ENCODE measurements around the gene PPP3CA. TPM values are rescaled to one million over a fixed set of nuclear protein-coding genes. Genes with fewer than 3 reads are reported as not detected.

Gene PPP3CA
- total and polyA plus RNA-seq, 3 donors from 2014 or later, result 19.1 to 44.5 (median 39.1) TPM

DNA sequence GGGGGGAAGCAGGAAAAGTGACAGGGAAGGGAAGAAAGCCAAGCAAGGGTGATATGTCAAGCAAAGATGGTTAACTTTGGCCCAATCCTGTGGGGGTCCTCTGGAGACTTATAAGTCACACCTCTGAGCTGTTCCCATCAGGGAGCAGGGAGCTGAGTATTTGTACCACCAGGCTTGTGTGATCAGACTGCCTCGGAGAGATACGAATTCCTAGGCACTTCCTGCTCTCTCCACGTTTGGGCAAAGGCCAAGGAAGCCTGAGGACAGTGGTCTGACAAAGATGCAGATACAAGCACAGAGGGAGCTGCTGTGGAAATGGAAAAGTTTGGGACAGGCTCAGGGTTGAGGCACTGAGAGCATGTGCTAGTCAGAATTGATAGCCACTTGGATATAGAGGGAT is 10.4 kb upstream of the PPP3CA start:
- WGBS, 2 donors, result 58 to 59% methylated on average over 3 of the region's 3 CpGs
- no peaks in the 10 kb centered on the region for H3K4me1 ChIP-seq

DNA sequence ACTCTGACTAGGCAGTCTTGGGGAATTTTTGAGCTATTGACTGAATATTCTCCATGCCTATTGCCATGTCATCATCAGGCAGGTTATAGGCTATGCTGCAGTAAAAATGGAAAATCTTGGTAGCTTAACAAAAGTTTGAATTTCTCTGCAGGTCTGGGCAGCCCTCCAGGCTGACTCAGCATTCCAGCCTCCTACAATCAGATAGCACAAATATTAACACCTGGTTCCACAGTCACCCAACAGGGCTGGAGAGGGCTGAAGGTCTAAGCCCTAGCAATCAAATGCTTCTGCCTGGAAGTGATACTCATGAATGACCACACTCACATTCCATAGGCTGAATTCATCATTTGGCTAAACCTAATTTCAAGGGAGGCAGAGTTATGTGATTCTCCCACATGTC is 9.6 kb upstream of the PPP3CA start:
- H3K27me3 ChIP-seq, result no peaks in the 10 kb centered on the region
- DNase-seq, result no peak

More for the DNA sequence above, 10.4 kb upstream of the PPP3CA start:
- TF ChIP-seq, protein P1, sequence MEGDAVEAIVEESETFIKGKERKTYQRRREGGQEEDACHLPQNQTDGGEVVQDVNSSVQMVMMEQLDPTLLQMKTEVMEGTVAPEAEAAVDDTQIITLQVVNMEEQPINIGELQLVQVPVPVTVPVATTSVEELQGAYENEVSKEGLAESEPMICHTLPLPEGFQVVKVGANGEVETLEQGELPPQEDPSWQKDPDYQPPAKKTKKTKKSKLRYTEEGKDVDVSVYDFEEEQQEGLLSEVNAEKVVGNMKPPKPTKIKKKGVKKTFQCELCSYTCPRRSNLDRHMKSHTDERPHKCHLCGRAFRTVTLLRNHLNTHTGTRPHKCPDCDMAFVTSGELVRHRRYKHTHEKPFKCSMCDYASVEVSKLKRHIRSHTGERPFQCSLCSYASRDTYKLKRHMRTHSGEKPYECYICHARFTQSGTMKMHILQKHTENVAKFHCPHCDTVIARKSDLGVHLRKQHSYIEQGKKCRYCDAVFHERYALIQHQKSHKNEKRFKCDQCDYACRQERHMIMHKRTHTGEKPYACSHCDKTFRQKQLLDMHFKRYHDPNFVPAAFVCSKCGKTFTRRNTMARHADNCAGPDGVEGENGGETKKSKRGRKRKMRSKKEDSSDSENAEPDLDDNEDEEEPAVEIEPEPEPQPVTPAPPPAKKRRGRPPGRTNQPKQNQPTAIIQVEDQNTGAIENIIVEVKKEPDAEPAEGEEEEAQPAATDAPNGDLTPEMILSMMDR (IDR thresholded peaks at IDR 0.05), result no peak
- TF ChIP-seq POLR2A (IDR thresholded peaks at IDR 0.05), result no peak
- no peak for DNase-seq
- intact Hi-C loops (cut with DNase I; ENCODE audit: low total_unique reads), result no loop called here
- Histone ChIP-seq H3K9me3 (no peaks in the 10 kb centered on the region), H3K4me3 (no peak overlapping the region), H3K36me3 (ENCODE audit: low read depth, missing control alignments) (no peaks in the 10 kb centered on the region), H3K27ac (no peak overlapping the region), H3K27me3 (no peaks in the 10 kb centered on the region)

DNA sequence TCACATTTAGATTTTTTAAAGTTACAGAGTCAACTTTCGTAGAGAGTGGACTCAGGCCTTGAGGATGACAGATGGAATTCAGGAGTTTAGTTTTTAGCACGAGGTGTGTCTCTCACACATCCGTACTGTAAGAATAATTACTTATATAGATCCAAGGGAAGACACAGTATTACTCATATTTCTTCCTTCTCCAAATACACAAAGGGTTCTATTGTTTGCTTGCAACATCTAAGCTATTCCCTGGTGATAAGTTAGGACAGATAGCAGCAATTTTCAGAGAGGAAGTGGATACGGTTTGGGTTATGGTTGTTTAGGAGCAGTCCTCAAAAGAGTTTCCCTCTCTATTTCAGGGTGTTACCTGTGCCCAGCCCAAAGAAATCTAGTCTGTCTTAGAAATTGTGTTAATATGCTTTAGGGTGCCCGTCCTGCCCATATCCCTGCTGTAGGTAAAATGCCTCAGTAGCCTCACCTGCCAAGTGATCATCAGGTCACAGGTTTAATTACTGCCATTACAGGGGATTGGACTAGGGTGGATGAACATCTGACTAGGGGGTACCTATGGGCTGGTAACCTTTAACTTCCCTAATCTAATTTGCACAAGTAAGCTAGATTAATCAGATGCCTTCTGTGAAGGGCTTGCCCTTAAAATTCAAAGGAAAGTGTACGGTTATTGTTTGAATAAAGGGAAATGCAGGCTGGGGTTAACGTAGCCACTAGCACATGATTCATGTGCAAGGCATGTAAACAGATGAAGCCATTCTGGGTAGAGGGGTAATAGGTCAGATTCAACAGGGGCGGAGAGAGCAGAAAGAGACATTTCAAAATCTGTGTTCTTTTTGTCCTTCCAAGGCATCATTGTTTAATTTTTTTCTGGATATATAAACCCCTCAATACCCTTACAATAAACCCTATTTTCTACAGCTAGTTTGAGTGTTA is 8.7 kb upstream of the PPP3CA start:
- 73 to 78% methylated on average over 8 of the region's 8 CpGs for WGBS, 2 donors
- intact Hi-C loops (cut with DNase I; ENCODE audit: low total_unique reads), result no loop called here
- no peaks in the 10 kb centered on the region for H3K9me3 ChIP-seq
- no peaks in the 10 kb centered on the region for H3K27me3 ChIP-seq
- H3K36me3 ChIP-seq (ENCODE audit: low read depth, missing control alignments), result no peaks in the 10 kb centered on the region
- TF ChIP-seq, protein P1 (IDR thresholded peaks at IDR 0.05), result no peak
- no peak for TF ChIP-seq POLR2A (IDR thresholded peaks at IDR 0.05)
- no peak overlapping the region for H3K27ac ChIP-seq
- H3K4me1 ChIP-seq, result no peaks in the 10 kb centered on the region
- no peak for DNase-seq
- H3K4me3 ChIP-seq, result no peak overlapping the region

More for the DNA sequence above, 9.6 kb upstream of the PPP3CA start:
- TF ChIP-seq, protein P1 (IDR thresholded peaks at IDR 0.05), result no peak
- no peak for TF ChIP-seq POLR2A (IDR thresholded peaks at IDR 0.05)
- Histone ChIP-seq H3K9me3 (no peaks in the 10 kb centered on the region), H3K4me3 (no peak overlapping the region), H3K4me1 (no peaks in the 10 kb centered on the region), H3K27ac (no peak overlapping the region), H3K36me3 (ENCODE audit: low read depth, missing control alignments) (no peaks in the 10 kb centered on the region)
- intact Hi-C loops (cut with DNase I; ENCODE audit: low total_unique reads), result no loop called here

DNA sequence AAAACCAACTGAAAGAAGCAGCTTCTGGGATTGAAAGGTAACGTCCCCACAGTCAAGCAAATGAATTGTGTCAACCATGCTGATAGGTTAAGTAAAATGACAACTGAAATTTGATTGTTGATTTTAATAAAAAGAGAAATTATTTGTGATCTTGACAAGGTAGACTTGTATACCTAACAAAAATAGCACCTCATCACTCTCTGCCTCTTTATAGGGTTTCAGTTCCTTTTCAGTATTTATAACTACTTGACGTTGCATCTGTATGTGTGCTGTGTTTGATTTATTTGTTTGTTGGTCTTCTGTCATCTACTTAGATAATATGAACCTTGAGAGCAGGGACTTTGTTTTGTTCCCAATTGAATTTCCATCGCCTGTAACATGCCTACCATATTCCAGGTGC is 7.9 kb upstream of the PPP3CA start:
- H3K27me3 ChIP-seq, result no peaks in the 10 kb centered on the region
- H3K27ac ChIP-seq, result no peak overlapping the region
- DNase-seq, result no peak
- no peaks in the 10 kb centered on the region for H3K36me3 ChIP-seq (ENCODE audit: low read depth, missing control alignments)
- intact Hi-C loops (cut with DNase I; ENCODE audit: low total_unique reads), result no loop called here
- 90 to 91% methylated on average over 3 of the region's 3 CpGs for WGBS, 2 donors
- no peak for TF ChIP-seq POLR2A (IDR thresholded peaks at IDR 0.05)
- TF ChIP-seq, protein P1 (IDR thresholded peaks at IDR 0.05), result no peak
- H3K9me3 ChIP-seq, result no peaks in the 10 kb centered on the region
- no peak overlapping the region for H3K4me3 ChIP-seq
- no peaks in the 10 kb centered on the region for H3K4me1 ChIP-seq

DNA sequence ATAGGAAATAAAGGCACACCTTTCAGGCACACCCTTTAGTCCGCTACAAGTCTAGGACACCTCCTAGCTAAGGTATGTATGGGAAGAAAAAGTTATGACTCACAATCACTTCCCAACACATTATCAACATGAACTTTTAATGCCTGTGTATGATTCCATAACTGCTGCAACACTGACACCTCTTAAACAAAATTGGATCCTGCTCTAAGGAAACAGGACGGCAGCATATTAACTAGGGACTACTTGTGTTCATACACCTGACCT is 2.4 kb upstream of the PPP3CA start:
- DNase-seq, result no peak
- intact Hi-C loops (cut with DNase I; ENCODE audit: low total_unique reads), result no loop called here
- Histone ChIP-seq H3K9me3 (no peaks in the 10 kb centered on the region), H3K36me3 (ENCODE audit: low read depth, missing control alignments) (no peaks in the 10 kb centered on the region), H3K4me3 (no peak overlapping the region), H3K27me3 (no peaks in the 10 kb centered on the region), H3K4me1 (peaks cover 18% of the 10 kb centered on the region), H3K27ac (no peak overlapping the region)
- WGBS, 2 donors, result 66 to 73% methylated on average over 2 of the region's 2 CpGs
- TF ChIP-seq, protein P1 (IDR thresholded peaks at IDR 0.05), result no peak
- TF ChIP-seq POLR2A (IDR thresholded peaks at IDR 0.05), result no peak
